Rectal smooth muscle tissue (tissue), 1 donor: ENCODE measurements around the gene CDKN2C.
"Not testable (repeated sequence)": the region's sequence is repeated elsewhere in the genome, so short reads cannot be mapped to it uniquely, and the experiment has no call there.

Experiments
- H3K27ac ChIP-seq: one replicate; pipeline ENCODE4 v1.7.0; 2013; ENCODE audit warnings: low read depth, low read length, inconsistent platforms
- H3K27me3 ChIP-seq: one replicate; pipeline ENCODE4 v1.7.0; 2013; ENCODE audit warnings: low read length; ENCODE audit not compliant: control insufficient read depth, insufficient read depth
- H3K36me3 ChIP-seq: one replicate; pipeline ENCODE4 v1.7.0; 2013; ENCODE audit warnings: low read length; ENCODE audit not compliant: control insufficient read depth, insufficient read depth
- H3K4me1 ChIP-seq: one replicate; pipeline ENCODE4 v1.7.0; 2013; ENCODE audit warnings: low read length; ENCODE audit not compliant: control insufficient read depth, insufficient read depth
- H3K4me3 ChIP-seq: one replicate; pipeline ENCODE4 v1.7.0; 2013; ENCODE audit warnings: low read length
- H3K9ac ChIP-seq: one replicate; pipeline ENCODE4 v1.7.0; 2013; ENCODE audit warnings: low read length

CDKN2C gene

GRCh38 chr1:50940291-50940690, 29.8 kb upstream of the CDKN2C start:
- Histone ChIP-seq H3K4me3 (no peak overlapping the region), H3K36me3 (no peaks in the 10 kb centered on the region), H3K27ac (no peak overlapping the region), H3K9ac (no peak overlapping the region), H3K27me3 (no peaks in the 10 kb centered on the region), H3K4me1 (no peaks in the 10 kb centered on the region)

- H3K9ac ChIP-seq = no peak overlapping the region
- H3K4me3 ChIP-seq = no peak overlapping the region
- H3K27ac ChIP-seq = no peak overlapping the region
- no peaks in the 10 kb centered on the region for H3K27me3 ChIP-seq
- H3K36me3 ChIP-seq = no peaks in the 10 kb centered on the region
- no peaks in the 10 kb centered on the region for H3K4me1 ChIP-seq
Measured at GRCh38 chr1:50942334-50942733, 27.7 kb upstream of the CDKN2C start.

- no peaks in the 10 kb centered on the region for H3K36me3 ChIP-seq
- H3K27ac ChIP-seq = no peak overlapping the region
- H3K27me3 ChIP-seq = no peaks in the 10 kb centered on the region
- H3K9ac ChIP-seq = no peak overlapping the region
- no peaks in the 10 kb centered on the region for H3K4me1 ChIP-seq
- H3K4me3 ChIP-seq = no peak overlapping the region
Measured at GRCh38 chr1:50949286-50949982, 20.6 kb upstream of the CDKN2C start.

GRCh38 chr1:50950396-50950795, 19.6 kb upstream of the CDKN2C start:
- Histone ChIP-seq H3K27ac (no peak overlapping the region), H3K27me3 (no peaks in the 10 kb centered on the region), H3K36me3 (no peaks in the 10 kb centered on the region), H3K4me3 (no peak overlapping the region), H3K9ac (no peak overlapping the region), H3K4me1 (no peaks in the 10 kb centered on the region)

- H3K27me3 ChIP-seq, H3K27ac ChIP-seq, H3K9ac ChIP-seq, H3K4me3 ChIP-seq, H3K4me1 ChIP-seq, H3K36me3 ChIP-seq: not testable (repeated sequence)
Measured at GRCh38 chr1:50952566-50952965, 17.5 kb upstream of the CDKN2C start.

GRCh38 chr1:50955116-50955515, 14.9 kb upstream of the CDKN2C start:
- Histone ChIP-seq H3K27me3 (no peaks in the 10 kb centered on the region), H3K27ac (no peak overlapping the region), H3K9ac (no peak overlapping the region), H3K36me3 (no peaks in the 10 kb centered on the region), H3K4me1 (peaks cover 7% of the 10 kb centered on the region), H3K4me3 (no peak overlapping the region)

GRCh38 chr1:50959303-50959912, 10.6 kb upstream of the CDKN2C start:
- Histone ChIP-seq H3K4me3 (peak overlapping the region; percentile 89), H3K27me3 (no peaks in the 10 kb centered on the region), H3K27ac (peak overlapping the region; percentile 76), H3K4me1 (peaks cover 11% of the 10 kb centered on the region), H3K36me3 (no peaks in the 10 kb centered on the region), H3K9ac (peak overlapping the region; percentile 16)

- Histone ChIP-seq H3K27ac (peak within 1 kb of the TSS; percentile 87), H3K9ac (peak within 1 kb of the TSS; percentile 81), H3K4me3 (peak within 1 kb of the TSS; percentile 89)
Measured at GRCh38 chr1:50959913-50960844, 9.9 kb upstream of the CDKN2C start, which contains the start of gene FAF1. Gene FAF1 (minus strand): TSS chr1:50960267. CDS start chr1:50959811, 456 bp downstream.

GRCh38 chr1:50964863-50965262, 5.2 kb upstream of the CDKN2C start:
- H3K4me3 ChIP-seq = no peak overlapping the region
- H3K4me1 ChIP-seq = peaks cover 6% of the 10 kb centered on the region
- no peak overlapping the region for H3K9ac ChIP-seq
- H3K36me3 ChIP-seq = peaks cover 2% of the 10 kb centered on the region
- no peaks in the 10 kb centered on the region for H3K27me3 ChIP-seq
- H3K27ac ChIP-seq = no peak overlapping the region

More at GRCh38 chr1:50959913-50960844, 9.9 kb upstream of the CDKN2C start, which contains the start of gene FAF1:
- Histone ChIP-seq H3K36me3 (no peaks in the 10 kb centered on the region), H3K27me3 (no peaks in the 10 kb centered on the region), H3K4me1 (peaks cover 11% of the 10 kb centered on the region)

- H3K36me3 ChIP-seq = peaks cover 2% of the 10 kb centered on the region
- no peak overlapping the region for H3K9ac ChIP-seq
- peaks cover 2% of the 10 kb centered on the region for H3K4me1 ChIP-seq
- H3K4me3 ChIP-seq = no peak overlapping the region
- H3K27ac ChIP-seq = peak overlapping the region; percentile 97
- no peaks in the 10 kb centered on the region for H3K27me3 ChIP-seq
Measured at GRCh38 chr1:50966991-50967390, 3.1 kb upstream of the CDKN2C start.

GRCh38 chr1:50967416-50968157, 2.5 kb upstream of the CDKN2C start:
- Histone ChIP-seq H3K9ac (peak overlapping the region; percentile 21), H3K27ac (peak overlapping the region; percentile 97), H3K27me3 (no peaks in the 10 kb centered on the region), H3K4me1 (peaks cover 2% of the 10 kb centered on the region), H3K4me3 (peak overlapping the region; percentile 99), H3K36me3 (peaks cover 2% of the 10 kb centered on the region)
